Keratinocyte (primary cell): ENCODE measurements around the gene DIP2C. TPM values are rescaled to one million over a fixed set of nuclear protein-coding genes. Genes with fewer than 3 reads are reported as not detected.

Source experiments
- DNase-seq: peaks from one replicate; pipeline ENCODE4 v3.0.0-alpha.2; 2011; ENCODE audit warnings: low read depth, missing footprints, low spot score
- FAIRE-seq: peaks from 2 replicates; lab custom pipeline; 2011; peaks lifted over from hg19 to GRCh38; lab: Jason Lieb, UNC
- H2AFZ ChIP-seq: 2 replicates; pipeline ENCODE4 v1.6.0; 2012; ENCODE audit warnings: low read length, control low read depth, inconsistent platforms; ENCODE audit not compliant: control insufficient read depth
- H3K27ac ChIP-seq: 2 replicates; pipeline ENCODE4 v1.5.1; 2011; ENCODE audit warnings: low read length; ENCODE audit not compliant: control insufficient read depth, insufficient read depth
- H3K27me3 ChIP-seq: 3 replicates; pipeline ENCODE4 v1.6.0; 2011; ENCODE audit warnings: low read length; ENCODE audit not compliant: control insufficient read depth, insufficient read depth; ENCODE audit errors: extremely low read depth
- H3K36me3 ChIP-seq, 2 experiments: 2 replicates in 1 of 2; 3 replicates in 1 of 2; pipeline ENCODE4 v1.5.1; 2011; ENCODE audit warnings: low read length in 2 of 2, mild to moderate bottlenecking in 1 of 2; ENCODE audit not compliant: control insufficient read depth in 2 of 2, insufficient read depth in 2 of 2; ENCODE audit errors: extremely low read depth in 1 of 2
- H3K4me1 ChIP-seq: 3 replicates; pipeline ENCODE4 v1.5.1; 2011; ENCODE audit warnings: low read length; ENCODE audit not compliant: control insufficient read depth, insufficient read depth; ENCODE audit errors: extremely low read depth
- H3K4me2 ChIP-seq: 3 replicates; pipeline ENCODE4 v1.6.0; 2011; ENCODE audit warnings: low read depth, low read length; ENCODE audit not compliant: control insufficient read depth, insufficient read depth; ENCODE audit errors: extremely low read depth
- H3K4me3 ChIP-seq, 3 experiments: fragments of 200-600 bp in 1 of 3; sonication (generic) in 1 of 3; 2 replicates in 2 of 3; 3 replicates in 1 of 3; pipeline ENCODE4 v1.5.1; 2011 to 2016; ENCODE audit warnings: low read length in 3 of 3, mild to moderate bottlenecking in 3 of 3, control low read depth in 2 of 3, inconsistent platforms in 1 of 3, low read depth in 1 of 3, mixed read lengths in 1 of 3, mixed run types in 1 of 3, moderate library complexity in 1 of 3; ENCODE audit not compliant: control insufficient read depth in 2 of 3, insufficient read depth in 2 of 3; ENCODE audit errors: extremely low read depth in 1 of 3
- H3K79me2 ChIP-seq: 2 replicates; pipeline ENCODE4 v1.6.0; 2012; ENCODE audit warnings: low read length; ENCODE audit not compliant: control insufficient read depth, insufficient read depth
- H3K9ac ChIP-seq: 3 replicates; pipeline ENCODE4 v1.6.0; 2011; ENCODE audit warnings: low read length; ENCODE audit not compliant: control insufficient read depth, insufficient read depth; ENCODE audit errors: extremely low read depth
- H3K9me1 ChIP-seq: 3 replicates; pipeline ENCODE4 v1.6.0; 2011; ENCODE audit warnings: low read length; ENCODE audit not compliant: control insufficient read depth, insufficient read depth; ENCODE audit errors: extremely low read depth
- H3K9me3 ChIP-seq: 2 replicates; pipeline ENCODE4 v1.5.1; 2012; ENCODE audit warnings: low read depth, low read length; ENCODE audit not compliant: control insufficient read depth
- H4K20me1 ChIP-seq: 3 replicates; pipeline ENCODE4 v1.6.0; 2011; ENCODE audit warnings: low read length; ENCODE audit not compliant: control insufficient read depth, insufficient read depth; ENCODE audit errors: extremely low read depth
- CTCF ChIP-seq, 3 experiments: IDR thresholded peaks in 1 of 3; conservative IDR thresholded peaks in 1 of 3; optimal IDR thresholded peaks in 1 of 3; 2 replicates in 2 of 3; 3 replicates in 1 of 3; pipeline versions ENCODE3 to v1.5.1; 2011; ENCODE audit warnings: low read length in 3 of 3, mild to moderate bottlenecking in 3 of 3, moderate library complexity in 2 of 3, control low read depth in 1 of 3, inconsistent platforms in 1 of 3; ENCODE audit not compliant: insufficient read depth in 2 of 3; ENCODE audit errors: extremely low read depth in 1 of 3
- EZH2 ChIP-seq: IDR thresholded peaks from one replicate; pipeline ENCODE4 v1.6.1; 2012; ENCODE audit warnings: inconsistent platforms, mild to moderate bottlenecking, low read length, moderate library complexity
- dilution Hi-C: fragments of 300-500 bp; cut with MboI; formaldehyde crosslinking; loops from one replicate; pipeline ENCODE4 v1.7.0; 2020; ENCODE audit warnings: low sequenced_read_pairs; ENCODE audit not compliant: extremely low pct_ligation_motif_present
- polyA plus RNA-seq, 5 experiments: library from polyadenylated mRNA; depleted of rRNA in 3 of 5; stranded (reverse) in 3 of 5; stranded (forward) in 1 of 5; unstranded in 1 of 5; fragments of >200 nt; gene quantifications; 1 replicate in 1 of 5; 2 replicates in 3 of 5; 3 replicates in 1 of 5; pipeline versions ENCODE4 v1.2.1 to v1.2.3, GENCODE V29; 2011 to 2012; ENCODE audit warnings: missing spikeins in 2 of 5, low read depth in 1 of 5, low replicate concordance in 1 of 5

DIP2C gene
- polyA plus RNA-seq, 1 donor (not counting 4 experiments of a cell fraction or from before 2014, with no cell fraction given), result 1.3 TPM

GRCh38 chr10:670038-670437 lies 19.4 kb downstream of the DIP2C start:
- H3K27ac ChIP-seq, result no peak overlapping the region
- H3K4me1 ChIP-seq, result no peaks in the 10 kb centered on the region
- no peak overlapping the region for H3K4me3 ChIP-seq
- dilution Hi-C loops, result no loop called here
- no peak for FAIRE-seq
- no peak for TF ChIP-seq CTCF (optimal IDR thresholded peaks at IDR 0.05 in 1 of 3, IDR thresholded peaks at IDR 0.05 in 1 of 3, conservative IDR thresholded peaks at IDR 0.05 in 1 of 3; ENCODE audit: extremely low read depth in 1 of 3, insufficient read depth in 2 of 3, low read length in 3 of 3)
- no peak for TF ChIP-seq EZH2
- no peaks in the 10 kb centered on the region for H4K20me1 ChIP-seq
- H3K79me2 ChIP-seq, result peaks cover 6% of the 10 kb centered on the region
- no peaks in the 10 kb centered on the region for H3K9me1 ChIP-seq
- DNase-seq, result no peak
- H3K4me2 ChIP-seq, result no peak overlapping the region
- no peak overlapping the region for H3K9ac ChIP-seq
- peaks cover 6% of the 10 kb centered on the region for H3K9me3 ChIP-seq
- no peak overlapping the region for H2AFZ ChIP-seq
- no peaks in the 10 kb centered on the region for H3K27me3 ChIP-seq
- no peaks in the 10 kb centered on the region for H3K36me3 ChIP-seq

- Histone ChIP-seq H3K9me3 (peaks cover 6% of the 10 kb centered on the region), H3K4me2 (no peak overlapping the region), H3K9me1 (no peaks in the 10 kb centered on the region), H3K27ac (no peak overlapping the region), H3K36me3 (no peaks in the 10 kb centered on the region), H3K4me3 (no peak overlapping the region), H2AFZ (no peak overlapping the region), H3K9ac (no peak overlapping the region), H4K20me1 (no peaks in the 10 kb centered on the region), H3K27me3 (no peaks in the 10 kb centered on the region), H3K79me2 (peaks cover 6% of the 10 kb centered on the region), H3K4me1 (no peaks in the 10 kb centered on the region)
- no peak for TF ChIP-seq EZH2
- TF ChIP-seq CTCF (optimal IDR thresholded peaks at IDR 0.05 in 1 of 3, IDR thresholded peaks at IDR 0.05 in 1 of 3, conservative IDR thresholded peaks at IDR 0.05 in 1 of 3; ENCODE audit: extremely low read depth in 1 of 3, insufficient read depth in 2 of 3, low read length in 3 of 3), result no peak
- FAIRE-seq, result no peak
- no peak for DNase-seq
- dilution Hi-C loops, result no loop called here
Measured at GRCh38 chr10:668786-669485, 20.5 kb downstream of the DIP2C start.
